ENCODE data around the gene SGPP2.

DNA sequence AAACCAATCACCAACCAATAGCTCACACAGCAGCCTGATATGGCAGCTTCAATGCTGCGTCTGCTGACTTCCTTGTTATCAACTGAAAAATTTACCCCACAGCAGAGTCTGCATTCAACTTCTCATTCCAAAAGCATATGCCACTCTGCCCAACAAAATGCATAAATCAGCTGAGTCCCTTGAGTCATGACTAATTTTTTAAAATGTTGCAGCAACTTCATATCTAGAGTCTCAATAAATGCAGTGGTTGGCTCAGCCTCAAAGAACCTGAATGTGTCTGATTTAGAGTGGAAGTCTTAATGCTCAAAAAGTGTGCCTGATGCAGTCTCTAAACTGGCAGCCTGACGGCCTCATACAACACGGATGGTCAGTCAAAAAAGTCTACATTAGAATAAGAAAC, 185.0 kb downstream of the SGPP2 start:
- TF ChIP-seq CTCF (IDR thresholded peaks at IDR 0.05) = no peak
- TF ChIP-seq EP300 (IDR thresholded peaks at IDR 0.05) = no peak
- TF ChIP-seq POLR2A (IDR thresholded peaks at IDR 0.05) = no peak
